HG02943 (cell line): ENCODE data around the gene AKT2.
"Not testable (repeated sequence)": the region's sequence is repeated elsewhere in the genome, so short reads cannot be mapped to it uniquely, and the experiment has no call there.

Experiments used
- ATAC-seq: cut with Tn5 transposase; IDR thresholded peaks from one replicate; pipeline ENCODE4 v1.9.1; 2021; ENCODE audit warnings: mild to moderate bottlenecking, low read depth, moderate library complexity; ENCODE audit not compliant: unreplicated experiment

Gene AKT2

DNA sequence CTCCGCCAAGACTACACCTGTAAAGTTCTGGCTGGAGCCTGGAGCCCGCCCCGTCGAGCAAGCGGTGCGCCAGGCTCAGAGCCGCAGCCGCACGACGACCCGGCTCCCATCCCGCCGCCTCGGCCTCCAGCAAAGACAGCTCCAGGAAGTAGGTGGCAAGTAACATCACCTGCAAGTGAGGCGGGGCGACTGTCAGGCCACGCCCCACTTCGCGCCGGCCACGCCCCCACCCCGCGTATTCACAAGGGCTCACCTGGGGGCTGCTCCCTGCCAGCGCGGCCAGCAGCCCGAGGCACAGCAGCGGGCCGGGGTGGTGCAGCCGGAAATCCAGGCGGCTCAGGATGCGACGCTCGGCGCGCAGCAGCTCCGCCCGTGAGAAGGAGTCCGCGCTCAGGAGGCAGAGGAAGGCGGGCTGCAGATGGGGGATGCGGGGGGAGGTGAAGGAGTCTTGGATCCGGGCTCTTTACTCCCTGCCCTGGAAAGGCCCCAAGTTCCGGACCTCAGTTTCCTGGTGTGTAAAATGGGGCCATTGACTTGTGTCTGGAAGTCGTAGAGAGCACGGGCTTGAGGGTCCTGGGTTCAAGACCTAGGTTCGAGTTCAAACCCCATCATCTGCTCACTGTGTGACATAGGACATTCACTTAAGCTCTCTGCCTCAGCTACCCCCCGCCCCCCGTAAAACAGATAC lies 61.9 kb downstream of the AKT2 start:
- no peak for ATAC-seq

DNA sequence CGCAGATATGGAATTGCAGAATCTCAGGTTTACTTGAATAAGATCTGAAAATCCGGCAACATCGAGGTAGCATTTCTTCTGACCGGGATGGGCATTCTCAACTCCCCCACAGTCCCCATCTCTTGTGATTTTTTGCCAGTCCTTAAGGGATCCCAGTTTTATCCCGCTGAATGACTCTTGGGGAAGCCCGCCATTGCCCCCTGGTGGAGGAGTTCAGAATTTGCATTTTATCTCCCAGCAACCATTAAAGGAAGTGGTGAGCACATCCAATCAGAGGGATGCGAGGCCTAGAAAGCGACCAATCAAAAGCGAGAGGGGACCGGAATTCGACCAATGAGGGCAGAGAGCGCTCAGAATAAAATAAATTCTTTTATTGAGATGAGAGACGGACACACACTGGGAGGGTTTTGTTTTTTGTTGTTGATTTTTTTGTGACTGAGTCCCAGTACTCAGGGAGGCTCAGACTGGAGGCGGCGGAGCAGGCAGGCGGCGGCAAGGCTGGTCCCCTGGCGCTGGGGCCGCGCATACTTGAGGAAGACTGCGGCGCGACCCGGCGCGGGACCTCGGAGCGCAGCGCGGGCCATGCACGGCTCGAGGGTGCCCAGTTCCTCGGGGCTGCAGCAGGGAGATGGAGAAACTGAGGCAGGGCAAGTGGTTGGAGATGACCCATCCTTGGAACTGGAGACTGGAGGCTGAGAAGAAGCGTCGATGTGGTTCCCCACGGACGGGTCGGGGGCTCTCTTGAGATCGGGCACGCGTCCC lies 63.1 kb downstream of the AKT2 start:
- no peak for ATAC-seq

DNA sequence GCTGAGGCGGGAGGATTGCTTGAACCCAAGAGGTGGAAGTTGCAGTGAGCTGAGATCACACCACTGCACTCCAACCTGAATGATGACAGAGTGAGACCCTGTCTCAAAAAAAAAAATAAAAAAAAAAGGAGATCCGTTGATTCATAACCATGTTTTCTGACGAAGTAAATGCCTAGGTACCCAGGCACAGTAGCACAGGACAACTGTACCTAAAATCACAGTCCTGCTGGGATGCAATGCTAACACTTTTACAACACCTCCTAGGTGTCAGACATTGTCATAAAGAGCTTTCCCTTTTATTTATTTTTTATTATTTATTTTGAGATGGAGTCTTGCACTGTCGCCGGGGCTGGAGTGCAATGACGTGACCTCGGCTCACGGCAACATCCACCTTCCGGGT lies 64.5 kb downstream of the AKT2 start:
- ATAC-seq: no peak

DNA sequence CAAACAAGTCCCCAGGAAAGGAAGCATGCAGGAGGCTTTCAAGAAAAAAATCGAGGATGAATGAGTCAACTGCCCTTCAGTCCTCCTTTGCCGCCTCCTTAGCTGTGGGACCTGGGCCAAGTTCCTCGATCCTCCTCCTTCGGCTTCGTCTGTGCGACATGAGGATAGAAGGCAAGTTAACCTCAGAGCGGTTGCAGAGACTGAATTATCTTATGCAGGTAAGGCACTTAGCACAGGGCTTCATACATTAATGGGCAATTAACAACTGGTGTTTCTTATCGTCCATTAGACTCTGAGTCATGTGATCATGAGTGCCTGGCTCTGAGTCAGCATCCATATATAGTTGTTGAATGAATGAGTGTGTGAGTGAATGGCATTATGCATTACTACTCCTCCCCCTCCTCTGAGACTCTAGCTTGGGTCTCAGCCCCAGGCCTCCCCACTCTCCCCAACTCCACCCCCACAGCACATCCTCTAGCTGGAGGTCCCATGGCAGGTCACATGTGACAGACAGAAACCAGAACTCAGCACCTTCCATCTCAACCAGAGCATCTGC lies 65.3 kb downstream of the AKT2 start:
- ATAC-seq: no peak

DNA sequence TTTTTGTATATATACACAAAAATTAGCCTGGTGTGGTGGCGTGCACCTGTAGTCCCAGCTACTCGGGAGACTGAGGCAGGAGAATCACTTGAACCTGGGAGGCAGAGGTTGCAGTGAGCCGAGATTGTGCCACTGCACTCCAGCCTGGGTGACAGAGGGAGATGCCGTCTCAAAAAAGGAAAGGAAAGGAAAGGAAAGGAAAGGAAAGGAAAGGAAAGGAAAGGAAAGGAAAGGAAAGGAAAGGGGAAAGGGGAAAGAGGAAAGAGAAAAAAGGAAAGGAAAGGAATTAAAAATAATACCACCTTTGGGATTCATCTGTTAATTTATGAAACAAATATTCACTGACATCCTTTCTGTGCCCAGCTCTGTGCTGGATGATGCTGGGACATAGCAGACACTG lies 66.1 kb downstream of the AKT2 start:
- ATAC-seq: not testable (repeated sequence)

DNA sequence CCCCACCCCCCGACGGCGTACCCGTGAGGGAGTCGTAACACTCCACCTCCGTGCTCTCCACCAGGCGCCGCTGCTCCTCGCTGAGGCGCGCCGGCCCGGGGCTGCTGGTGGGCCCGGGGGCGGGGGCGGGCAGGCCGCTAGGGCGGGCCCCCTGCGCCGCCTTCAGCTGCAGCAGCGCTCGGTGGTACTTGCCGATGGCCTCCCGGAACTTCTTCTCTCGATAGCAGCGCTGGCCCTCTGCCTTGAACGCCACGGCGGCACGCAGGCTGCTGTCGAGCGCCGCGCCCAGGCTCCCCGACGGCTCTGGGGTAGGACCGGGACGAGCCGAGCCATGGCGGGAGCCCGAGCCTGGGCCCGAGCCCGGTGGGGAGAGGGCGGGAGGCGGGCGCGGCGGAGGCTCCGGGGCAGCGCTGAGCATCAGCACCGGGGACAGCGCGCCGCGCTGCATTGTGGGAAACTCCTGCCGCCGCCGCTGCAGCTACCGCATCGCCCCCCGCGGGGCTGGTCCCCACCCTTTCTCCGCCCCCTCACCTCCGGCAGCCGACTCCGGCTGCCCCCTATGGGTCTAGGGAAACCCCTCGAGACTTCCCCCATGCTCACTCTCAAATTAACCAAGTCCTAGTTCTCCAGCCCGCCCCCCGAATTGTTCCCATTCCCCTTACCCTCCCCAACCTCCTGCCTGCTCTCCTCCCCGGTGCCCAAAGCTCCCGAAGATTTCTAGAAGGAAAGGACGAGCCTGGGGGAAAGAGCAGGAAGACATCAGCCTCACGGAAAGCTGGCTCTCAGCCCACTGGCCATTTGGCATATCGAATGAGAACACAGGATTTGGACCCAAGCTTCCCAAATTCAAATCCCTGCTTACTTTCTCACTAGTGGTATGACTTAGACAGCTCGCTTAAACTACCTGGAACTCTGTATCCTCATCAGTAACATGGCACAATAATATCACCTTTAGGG lies 66.9 kb downstream of the AKT2 start, which contains the start of gene TTC9B:
TTC9B (minus strand) TSS at position 451 of the 957 bp plus-strand sequence; CDS start at position 448, 3 bp downstream.
- ATAC-seq: no peak

DNA sequence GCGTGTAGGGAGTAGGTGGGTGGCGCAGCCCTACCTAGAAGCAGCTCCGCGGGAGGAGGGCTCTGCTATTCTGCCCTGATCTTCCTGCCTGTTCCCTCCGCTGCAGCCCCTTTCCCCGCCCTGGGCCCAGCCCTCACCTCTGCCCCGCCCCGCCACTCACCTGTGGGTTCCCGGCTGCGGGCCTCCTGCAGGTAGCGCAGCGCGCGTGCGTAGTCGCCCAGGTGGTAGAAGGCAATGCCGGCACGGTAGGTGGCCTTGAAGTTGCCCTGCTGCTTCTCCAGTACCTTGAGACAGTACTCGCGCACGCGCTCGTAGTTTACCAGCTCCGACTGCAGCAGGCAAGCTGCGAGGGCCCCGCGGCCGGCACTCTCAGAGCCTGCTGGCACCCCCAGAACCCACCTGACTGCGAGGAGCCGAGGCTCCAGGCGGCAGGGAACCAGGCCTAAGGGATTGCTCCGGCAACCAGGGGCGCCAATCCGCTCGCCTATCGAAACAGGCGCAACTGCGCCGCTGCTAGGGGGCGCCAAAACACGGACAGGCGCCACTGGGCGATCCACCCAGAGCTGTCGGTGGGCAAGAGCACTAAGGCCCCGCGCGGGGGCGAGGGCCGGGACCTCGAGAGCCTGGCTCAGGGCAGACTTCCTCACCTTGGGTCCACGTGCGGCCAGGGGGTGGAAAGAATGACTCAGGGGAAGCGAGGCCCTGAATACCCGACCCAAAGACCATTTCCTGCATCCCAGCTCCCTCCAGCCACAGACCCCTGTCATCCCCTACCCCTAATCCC lies 67.9 kb downstream of the AKT2 start:
- no peak for ATAC-seq

DNA sequence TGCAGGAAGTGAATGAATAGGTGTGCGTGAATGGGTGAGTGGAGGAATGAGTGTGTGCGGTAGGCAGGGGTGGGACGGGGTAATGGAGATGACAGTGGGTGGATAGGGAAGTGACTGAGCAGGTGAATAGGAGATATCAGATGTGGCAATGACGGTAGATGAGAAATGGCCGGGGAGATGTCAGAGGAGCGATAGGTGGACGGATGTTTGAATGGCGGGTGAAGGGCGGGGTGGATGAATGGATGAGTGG lies 68.4 kb downstream of the AKT2 start:
- ATAC-seq: no peak

DNA sequence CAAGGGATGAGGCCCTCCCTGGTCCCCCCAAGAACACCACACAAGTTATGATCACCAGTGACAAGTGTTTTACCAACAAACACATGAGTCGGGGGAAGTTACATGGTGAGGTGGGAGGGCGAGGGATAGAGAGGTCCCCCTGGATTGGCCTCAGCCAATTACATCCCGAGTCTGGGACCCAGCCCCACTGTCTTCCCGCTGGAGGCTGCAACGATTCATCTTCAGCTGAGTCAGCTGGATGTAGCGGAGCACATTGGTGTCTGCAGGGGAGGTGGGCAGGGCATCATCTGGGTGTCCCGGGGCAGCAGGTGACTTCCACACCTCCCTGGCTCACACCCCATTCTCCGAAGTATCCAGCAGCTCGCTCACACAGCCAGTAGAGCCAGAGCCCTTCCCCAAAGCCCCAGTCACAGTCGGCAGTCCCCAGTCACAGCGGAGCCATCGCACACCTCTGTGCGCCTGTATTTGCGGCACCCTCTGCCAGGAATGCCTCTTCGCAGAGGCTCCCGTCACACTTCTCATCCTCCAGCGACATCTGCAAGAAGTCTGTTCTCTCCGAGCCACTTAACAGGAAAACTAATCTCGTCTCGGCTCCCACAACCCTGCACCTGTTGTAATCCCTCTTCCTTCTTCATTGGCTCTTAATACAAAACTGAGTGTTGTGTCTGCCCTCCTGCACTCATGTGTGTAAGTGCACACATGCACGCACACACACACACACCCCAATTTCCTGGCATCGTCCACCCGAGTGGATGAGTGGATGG lies 69.0 kb downstream of the AKT2 start:
- ATAC-seq: no peak

DNA sequence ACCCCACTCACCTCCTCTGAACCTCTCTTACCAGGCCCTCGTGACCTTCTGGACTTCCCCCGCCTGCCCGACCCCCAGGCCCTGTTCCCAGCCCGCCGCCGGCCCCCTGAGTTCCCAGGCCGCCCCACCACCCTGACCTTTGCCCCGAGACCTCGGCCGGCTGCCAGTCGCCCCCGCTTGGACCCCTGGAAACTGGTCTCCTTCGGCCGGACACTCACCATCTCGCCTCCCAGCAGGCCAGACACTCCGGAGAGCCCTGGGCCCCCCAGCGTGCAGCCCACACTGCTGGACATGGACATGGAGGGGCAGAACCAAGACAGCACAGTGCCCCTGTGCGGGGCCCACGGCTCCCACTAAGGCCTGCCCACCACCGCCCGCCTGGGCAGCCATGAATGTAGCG lies 70.2 kb downstream of the AKT2 start:
- no peak for ATAC-seq

DNA sequence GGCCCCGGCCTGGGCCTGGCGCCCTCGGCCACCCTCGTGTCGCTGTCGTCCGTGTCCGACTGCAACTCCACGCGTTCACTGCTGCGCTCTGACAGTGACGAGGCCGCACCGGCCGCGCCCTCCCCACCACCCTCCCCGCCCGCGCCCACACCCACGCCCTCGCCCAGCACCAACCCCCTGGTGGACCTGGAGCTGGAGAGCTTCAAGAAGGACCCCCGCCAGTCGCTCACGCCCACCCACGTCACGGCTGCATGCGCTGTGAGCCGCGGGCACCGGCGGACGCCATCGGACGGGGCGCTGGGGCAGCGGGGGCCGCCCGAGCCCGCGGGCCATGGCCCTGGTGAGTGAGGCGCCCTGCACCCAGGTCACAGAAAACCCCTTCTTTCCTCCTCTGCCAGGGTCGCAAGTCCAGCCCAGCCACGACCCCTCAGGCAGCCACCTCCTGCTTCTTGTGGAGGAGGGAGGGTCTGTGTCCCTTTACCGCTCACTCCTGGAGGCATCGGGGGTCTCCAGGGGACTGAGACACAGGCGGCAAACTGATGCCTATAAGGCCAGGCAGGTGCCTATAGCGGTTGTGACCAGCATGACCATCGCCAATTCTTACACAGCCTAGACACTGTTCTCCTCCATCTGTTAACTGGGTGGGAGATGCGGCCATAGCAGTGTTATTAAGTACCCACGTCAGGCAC lies 71.1 kb downstream of the AKT2 start:
- ATAC-seq: no peak

DNA sequence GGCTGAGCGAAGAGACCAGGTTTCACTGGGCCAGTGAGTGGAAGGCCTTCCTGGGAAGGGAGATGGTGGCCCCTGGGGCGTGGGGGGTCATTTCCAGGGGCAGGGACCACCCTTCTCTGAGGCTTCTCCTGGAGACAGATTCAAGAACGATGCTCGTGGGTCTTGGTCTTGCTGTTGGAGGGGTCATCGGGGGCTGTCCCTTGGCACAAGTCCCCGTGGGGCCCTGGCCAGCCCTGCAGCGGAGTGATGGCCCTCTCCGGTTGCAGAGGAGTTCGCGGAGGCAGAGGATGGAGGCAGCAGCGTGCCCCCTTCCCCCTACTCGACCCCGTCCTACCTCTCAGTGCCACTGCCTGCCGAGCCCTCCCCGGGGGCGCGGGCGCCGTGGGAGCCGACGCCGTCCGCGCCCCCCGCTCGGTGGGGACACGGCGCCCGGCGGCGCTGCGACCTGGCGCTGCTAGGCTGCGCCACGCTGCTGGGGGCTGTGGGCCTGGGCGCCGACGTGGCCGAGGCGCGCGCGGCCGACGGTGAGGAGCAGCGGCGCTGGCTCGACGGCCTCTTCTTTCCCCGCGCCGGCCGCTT lies 71.8 kb downstream of the AKT2 start:
- no peak for ATAC-seq

DNA sequence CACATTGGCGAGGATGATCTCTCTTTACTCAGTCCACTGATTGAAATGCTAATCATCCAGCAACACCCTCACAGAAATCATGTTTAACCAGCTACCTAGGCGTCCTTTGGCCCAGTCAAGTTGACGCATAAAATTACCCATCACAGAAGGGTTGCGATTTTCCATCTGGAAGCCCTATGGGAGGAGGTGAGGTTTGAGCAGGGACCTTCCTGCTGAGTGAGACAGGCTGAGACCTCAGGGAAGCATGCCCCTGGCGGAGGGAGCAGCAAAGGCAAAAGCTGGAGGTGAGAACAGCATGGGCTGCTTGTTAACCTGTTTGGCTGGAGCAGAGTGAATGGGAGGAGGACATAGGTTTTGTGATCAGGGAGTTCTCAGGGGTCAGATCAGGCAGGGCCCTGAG lies 74.3 kb downstream of the AKT2 start:
- no peak for ATAC-seq

DNA sequence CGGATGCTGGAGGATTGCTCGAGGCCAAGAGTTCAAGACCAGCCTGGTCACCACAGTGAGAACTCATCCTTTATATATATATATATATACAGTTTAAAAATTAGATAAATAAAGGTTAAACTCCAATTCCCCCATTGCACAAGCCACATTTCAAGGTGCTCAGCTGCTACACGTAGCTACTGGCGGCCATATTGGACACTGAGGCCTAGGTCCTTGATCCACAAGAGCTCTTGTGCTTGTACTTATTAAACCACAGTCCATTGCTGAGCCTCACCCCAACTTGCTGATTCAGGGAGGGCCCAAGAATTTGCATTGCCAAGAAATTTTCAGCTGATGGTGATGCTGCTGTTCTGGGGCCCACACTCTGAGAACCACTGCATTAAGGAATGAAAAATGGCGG lies 76.5 kb downstream of the AKT2 start:
- no peak for ATAC-seq

DNA sequence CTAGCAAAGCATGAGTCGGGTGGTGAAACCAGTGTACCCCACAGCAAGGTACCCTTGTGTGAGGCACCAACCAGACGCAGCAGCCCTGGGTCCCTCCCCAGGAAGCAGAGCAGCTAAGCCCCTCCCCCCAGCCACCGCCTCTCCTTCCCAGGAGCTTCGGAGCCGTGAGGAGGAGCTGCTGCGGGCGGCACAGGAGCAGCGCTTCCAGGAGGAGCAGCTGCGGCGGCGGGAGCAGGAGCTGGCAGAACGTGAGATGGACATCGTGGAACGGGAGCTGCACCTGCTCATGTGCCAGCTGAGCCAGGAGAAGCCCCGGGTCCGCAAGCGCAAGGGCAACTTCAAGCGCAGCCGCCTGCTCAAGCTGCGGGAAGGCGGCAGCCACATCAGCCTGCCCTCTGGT lies 79.4 kb downstream of the AKT2 start:
- no peak for ATAC-seq

DNA sequence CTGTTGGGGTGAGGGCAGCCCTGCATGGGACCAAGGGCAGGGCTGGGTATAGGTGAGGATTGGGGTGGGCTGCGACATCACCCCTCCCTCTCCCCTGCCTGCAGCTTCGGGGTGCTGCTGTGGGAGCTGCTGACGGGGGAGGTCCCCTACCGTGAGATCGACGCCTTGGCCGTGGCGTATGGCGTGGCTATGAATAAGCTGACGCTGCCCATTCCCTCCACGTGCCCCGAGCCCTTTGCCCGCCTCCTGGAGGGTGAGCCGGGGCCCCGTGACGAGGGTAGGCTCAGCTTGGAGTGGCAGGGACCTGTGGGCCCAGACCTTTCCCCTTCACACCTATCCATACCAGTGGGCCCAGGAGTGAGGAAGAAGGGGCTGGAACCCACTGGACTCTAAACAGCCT lies 80.8 kb downstream of the AKT2 start:
- ATAC-seq: no peak

DNA sequence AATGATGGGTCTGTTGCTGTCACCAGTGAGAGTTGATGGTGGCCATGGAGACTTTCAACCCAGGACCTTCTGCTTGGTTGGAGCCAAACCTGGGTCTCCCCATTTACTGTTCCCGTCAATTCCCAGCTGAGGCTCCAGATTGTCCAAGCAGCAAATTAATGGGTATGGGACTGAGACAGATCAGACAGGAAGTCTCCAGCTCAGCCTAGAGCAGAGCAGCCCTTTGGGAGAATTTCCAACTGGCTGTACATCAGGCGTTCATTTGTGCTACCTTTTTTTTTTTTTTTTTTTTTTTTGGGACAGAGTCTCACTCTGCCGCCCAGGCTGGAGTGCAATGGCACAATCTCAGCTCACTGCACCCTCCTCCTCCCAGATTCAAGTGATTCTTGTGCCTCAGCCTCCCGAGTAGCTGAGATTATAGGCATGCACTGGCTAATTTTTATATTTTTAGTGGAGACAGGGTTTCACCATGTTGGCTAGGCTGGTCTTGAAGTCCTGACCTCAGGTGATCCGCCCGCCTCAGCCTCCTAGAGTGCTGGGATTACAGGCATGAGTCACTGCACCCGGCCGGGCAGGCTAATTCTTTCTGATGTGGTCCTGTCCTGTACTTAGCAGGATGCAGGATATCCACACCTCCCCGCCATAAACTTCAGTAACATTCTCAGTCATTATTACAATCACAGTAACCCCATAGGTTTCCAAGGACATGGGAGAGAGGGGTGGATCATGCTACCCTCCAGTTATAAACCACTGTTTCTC lies 84.6 kb downstream of the AKT2 start:
- ATAC-seq: no peak
